Activated CD8-positive, alpha-beta T cell treated with anti-CD3 and anti-CD28 coated beads for 36 hours (primary cell): Measurements from ENCODE around the gene MT3. TPM values are rescaled to one million over a fixed set of nuclear protein-coding genes. Genes with fewer than 3 reads are reported as not detected.
"Not testable (repeated sequence)": the region's sequence is repeated elsewhere in the genome, so short reads cannot be mapped to it uniquely, and the experiment has no call there.

ENCODE experiments used
- ATAC-seq: fragments of 200-7000 bp; cut with Tn5 transposase; one replicate; pipeline ENCODE4 v1.10.0; 2021; ENCODE audit warnings: mild to moderate bottlenecking, moderate library complexity
- CTCF ChIA-PET: fragments of 350-600 bp; sonication (Branson Sonifier 250); formaldehyde crosslinking; loops from one replicate; lab custom pipeline; 2021; ENCODE audit warnings: antibody characterized with exemption; lab: Charles Lee
- POLR2A ChIA-PET: fragments of 350-600 bp; sonication (Branson Sonifier 250); formaldehyde crosslinking; loops from one replicate; lab custom pipeline; 2021; ENCODE audit warnings: antibody characterized with exemption; lab: Charles Lee
- DNase-seq: peaks from one replicate; pipeline ENCODE4 v3.0.0-alpha.2; 2020
- H3K27ac Mint-ChIP-seq: one replicate; pipeline ENCODE4 v1.8.0; 2021; ENCODE audit warnings: mild to moderate bottlenecking, mixed read lengths
- H3K27me3 Mint-ChIP-seq: one replicate; pipeline ENCODE4 v1.8.0; 2021; ENCODE audit warnings: mixed read lengths
- H3K36me3 Mint-ChIP-seq: one replicate; pipeline ENCODE4 v1.8.0; 2021; ENCODE audit warnings: low read depth, mixed read lengths
- H3K4me1 Mint-ChIP-seq: one replicate; pipeline ENCODE4 v1.8.0; 2021; ENCODE audit warnings: low read depth, mixed read lengths
- H3K4me3 Mint-ChIP-seq: one replicate; pipeline ENCODE4 v1.8.0; 2021; ENCODE audit warnings: mild to moderate bottlenecking, moderate library complexity, mixed read lengths
- H3K9me3 Mint-ChIP-seq: one replicate; pipeline ENCODE4 v1.8.0; 2021; ENCODE audit warnings: mixed read lengths
- CTCF ChIP-seq: fragments of 200-600 bp; IDR thresholded peaks from one replicate; pipeline ENCODE4 v1.8.0; 2022; ENCODE audit warnings: antibody characterized with exemption, mild to moderate bottlenecking
- intact Hi-C: fragments of 100-400 bp; cut with micrococcal nuclease; formaldehyde crosslinking; loops from one replicate; pipeline ENCODE4 v1.10.0; 2022
- total RNA-seq, 2 experiments: library from RNA; stranded (reverse); gene quantifications; one replicate each; pipeline ENCODE4 v1.2.3, GENCODE V29; 2021

MT3 gene
- total RNA-seq, 2 experiments from 2014 or later: 30.7 to 33.6 TPM

GRCh38 chr16:56576585-56577299 is 12.6 kb upstream of the MT3 start:
- Mint-ChIP-seq H3K27me3 (no peaks in the 10 kb centered on the region), H3K9me3 (peaks cover 5% of the 10 kb centered on the region), H3K27ac (peak overlapping the region; percentile 47), H3K4me1 (peaks cover 4% of the 10 kb centered on the region), H3K4me3 (no peak overlapping the region), H3K36me3 (no peaks in the 10 kb centered on the region)
- DNase-seq: peak; percentile 91
- CTCF ChIA-PET: interaction anchor here (0.6 to 4.0 kb wide), 54 partner anchors 8 to 378 kb away, joined by 3 to 130 read pairs (median 4); partner anchors contain the start of genes MT1E and MT1X
- intact Hi-C loops: loop anchor here (1.0 kb wide), 1 partner anchor 126 kb away; no protein-coding TSS in a partner anchor
- peak; percentile 84 for TF ChIP-seq CTCF
- POLR2A ChIA-PET: interaction anchor here (0.6 to 2.3 kb wide), 8 partner anchors 25 to 355 kb away, joined by 3 to 7 read pairs (median 3); partner anchors contain the start of gene MT1X
- ATAC-seq: peak; percentile 100

GRCh38 chr16:56577300-56577625 is 12.1 kb upstream of the MT3 start:
- ChIA-PET CTCF (interaction anchor here (0.6 to 4.0 kb wide), 37 partner anchors 10 to 378 kb away, joined by 3 to 130 read pairs (median 4); partner anchors contain the start of gene MT1E), POLR2A (interaction anchor here (0.6 to 2.3 kb wide), 8 partner anchors 24 to 354 kb away, joined by 3 to 7 read pairs (median 3); partner anchors contain the start of gene MT1X)
- H3K9me3 Mint-ChIP-seq: peaks cover 5% of the 10 kb centered on the region
- H3K36me3 Mint-ChIP-seq: no peaks in the 10 kb centered on the region
- ATAC-seq: no peak
- H3K4me3 Mint-ChIP-seq: no peak overlapping the region
- peak overlapping the region; percentile 47 for H3K27ac Mint-ChIP-seq
- H3K4me1 Mint-ChIP-seq: peaks cover 4% of the 10 kb centered on the region
- intact Hi-C loops: loop anchor here (1.0 kb wide), 1 partner anchor 125 kb away; no protein-coding TSS in a partner anchor
- no peak for DNase-seq
- no peaks in the 10 kb centered on the region for H3K27me3 Mint-ChIP-seq
- no peak for TF ChIP-seq CTCF

GRCh38 chr16:56580391-56581048 is 8.8 kb upstream of the MT3 start:
- ChIA-PET POLR2A (interaction anchor here (0.8 kb wide), 1 partner anchor 127 kb away, joined by 3 read pairs; no protein-coding TSS in a partner anchor), CTCF (interaction anchor here (0.9 to 3.1 kb wide), 4 partner anchors 9 to 121 kb away, joined by 3 to 14 read pairs (median 4); no protein-coding TSS in a partner anchor)
- Mint-ChIP-seq H3K4me3 (no peak overlapping the region), H3K27ac (no peak overlapping the region), H3K9me3 (no peaks in the 10 kb centered on the region), H3K36me3 (no peaks in the 10 kb centered on the region), H3K27me3 (no peaks in the 10 kb centered on the region), H3K4me1 (peaks cover 4% of the 10 kb centered on the region)
- no peak for ATAC-seq
- no peak for DNase-seq
- peak; percentile 28 for TF ChIP-seq CTCF
- intact Hi-C loops: no loop called here

GRCh38 chr16:56582911-56583310 is 6.4 kb upstream of the MT3 start:
- H3K4me1 Mint-ChIP-seq: not testable (repeated sequence)
- POLR2A ChIA-PET: interaction anchor here (0.6 kb wide), 1 partner anchor 115 kb away, joined by 3 read pairs; no protein-coding TSS in a partner anchor

More at GRCh38 chr16:56582911-56583310, 6.4 kb upstream of the MT3 start:
- H3K36me3 Mint-ChIP-seq, H3K27ac Mint-ChIP-seq, DNase-seq, ATAC-seq, intact Hi-C loops, H3K4me3 Mint-ChIP-seq, H3K9me3 Mint-ChIP-seq, H3K27me3 Mint-ChIP-seq: not testable (repeated sequence)
- CTCF ChIA-PET: interaction anchor here (0.6 to 3.1 kb wide), 5 partner anchors 9 to 82 kb away, joined by 3 to 14 read pairs (median 3); no protein-coding TSS in a partner anchor
